ENCODE measurements around the gene MARVELD3.

Gene MARVELD3

DNA sequence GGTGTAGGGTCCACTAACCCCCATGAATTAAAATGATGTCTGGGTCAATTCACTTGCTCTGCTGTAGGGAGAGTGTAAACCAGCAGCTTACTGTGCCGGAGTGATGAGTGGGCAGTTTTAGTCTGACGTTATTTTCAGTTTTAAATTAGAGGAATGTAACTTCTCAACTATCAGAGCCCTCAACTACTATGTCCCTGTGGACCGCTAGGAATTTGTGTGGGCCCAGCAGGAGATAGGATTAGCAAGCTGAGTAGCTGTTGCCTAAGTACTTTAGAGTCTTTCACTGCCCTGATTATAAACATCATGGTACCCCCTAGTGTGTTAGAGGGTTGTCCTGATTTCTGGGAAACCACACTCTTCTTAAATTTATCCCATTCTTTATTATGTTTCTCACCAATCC, 11.4 kb downstream of the MARVELD3 start:
- peak overlapping the region; percentile 16 for H3K27ac ChIP-seq (ENCODE audit: insufficient read depth, low read depth, low read length, poor library complexity, severe bottlenecking)
- H3K27me3 ChIP-seq (ENCODE audit: control insufficient read depth, insufficient read depth, low read length, poor library complexity, severe bottlenecking): no peaks in the 10 kb centered on the region
- H3K9me3 ChIP-seq (ENCODE audit: control insufficient read depth, low read length): no peaks in the 10 kb centered on the region
- H3K36me3 ChIP-seq (ENCODE audit: control insufficient read depth, insufficient read depth, low read length): no peaks in the 10 kb centered on the region
- peaks cover 8% of the 10 kb centered on the region for H3K4me1 ChIP-seq (ENCODE audit: control insufficient read depth, insufficient read depth, low read length)
- WGBS, 2 experiments: 29 to 31% methylated on average over 3 of the region's 3 CpGs
- H3K4me3 ChIP-seq (ENCODE audit: insufficient read depth, low read depth, low read length): no peak overlapping the region

DNA sequence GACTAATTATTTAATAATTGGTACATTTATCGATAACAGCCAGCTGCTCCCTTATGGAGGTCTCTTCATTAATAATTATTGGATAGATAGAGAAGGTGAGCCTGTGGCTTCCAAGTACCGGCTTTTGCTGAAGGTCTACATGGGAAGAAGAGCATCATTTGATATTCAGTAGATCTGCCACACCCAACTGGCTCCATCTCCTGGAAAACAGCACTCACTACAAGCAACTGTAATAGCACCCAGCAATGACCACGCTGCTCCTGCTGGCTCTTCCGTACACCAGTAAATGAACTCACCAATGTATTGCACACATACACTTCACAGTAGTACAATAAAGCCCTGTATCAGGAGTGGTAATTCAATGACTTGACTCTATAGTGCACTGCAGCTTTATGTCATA, 19.5 kb downstream of the MARVELD3 start:
- H3K4me3 ChIP-seq (ENCODE audit: insufficient read depth, low read depth, low read length): no peak overlapping the region
- H3K9me3 ChIP-seq (ENCODE audit: control insufficient read depth, low read length): no peaks in the 10 kb centered on the region
- WGBS, 2 experiments: 73 to 78% methylated on average over 4 of the region's 4 CpGs
- no peaks in the 10 kb centered on the region for H3K27me3 ChIP-seq (ENCODE audit: control insufficient read depth, insufficient read depth, low read length, poor library complexity, severe bottlenecking)
- peaks cover 10% of the 10 kb centered on the region for H3K36me3 ChIP-seq (ENCODE audit: control insufficient read depth, insufficient read depth, low read length)
- H3K27ac ChIP-seq (ENCODE audit: insufficient read depth, low read depth, low read length, poor library complexity, severe bottlenecking): no peak overlapping the region
- no peaks in the 10 kb centered on the region for H3K4me1 ChIP-seq (ENCODE audit: control insufficient read depth, insufficient read depth, low read length)

DNA sequence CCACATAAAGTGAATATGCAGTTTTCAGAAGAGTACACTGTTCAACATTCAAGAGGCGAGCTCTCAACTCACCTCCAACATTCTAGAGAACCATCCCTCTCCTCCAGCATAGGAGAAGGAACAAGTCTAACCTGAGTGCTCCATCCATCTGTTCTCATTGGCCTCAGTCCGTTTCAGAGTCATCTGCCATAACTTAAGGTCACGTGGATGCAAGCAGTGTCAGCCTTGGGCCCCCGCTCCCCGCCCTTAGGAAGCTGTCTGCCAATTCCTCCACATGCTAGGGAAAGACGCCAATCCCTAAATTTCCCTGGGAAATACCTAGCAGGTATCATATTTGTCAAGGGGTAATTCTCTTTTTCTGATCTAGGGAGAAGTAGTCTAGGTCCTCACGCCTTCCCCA, 21.4 kb downstream of the MARVELD3 start:
- Histone ChIP-seq H3K4me3 (ENCODE audit: insufficient read depth, low read depth, low read length) (no peak overlapping the region), H3K36me3 (ENCODE audit: control insufficient read depth, insufficient read depth, low read length) (peaks cover 10% of the 10 kb centered on the region), H3K27ac (ENCODE audit: insufficient read depth, low read depth, low read length, poor library complexity, severe bottlenecking) (no peak overlapping the region), H3K27me3 (ENCODE audit: control insufficient read depth, insufficient read depth, low read length, poor library complexity, severe bottlenecking) (no peaks in the 10 kb centered on the region), H3K4me1 (ENCODE audit: control insufficient read depth, insufficient read depth, low read length) (no peaks in the 10 kb centered on the region), H3K9me3 (ENCODE audit: control insufficient read depth, low read length) (no peaks in the 10 kb centered on the region)
- 78 to 82% methylated on average over 7 of the region's 7 CpGs for WGBS, 2 experiments

DNA sequence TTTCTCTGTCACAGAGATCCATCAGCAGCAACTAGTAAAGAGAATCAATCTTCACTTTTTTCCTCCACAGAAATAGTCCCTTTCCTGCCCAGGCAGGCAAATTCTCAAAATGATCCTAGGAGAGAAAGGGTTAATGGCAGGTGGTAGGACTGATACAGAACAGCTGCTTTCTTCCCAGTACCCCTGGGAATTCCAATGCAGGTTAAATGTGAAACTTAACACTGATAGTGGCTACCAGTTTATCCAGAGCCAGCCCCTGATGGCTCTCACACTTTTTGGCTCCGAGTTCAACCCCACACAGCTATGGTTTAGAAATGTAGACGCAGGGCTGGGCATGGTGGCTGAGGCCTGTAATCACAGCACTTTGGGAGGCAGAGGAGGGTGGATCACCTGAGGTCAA, 22.2 kb downstream of the MARVELD3 start:
- H3K27ac ChIP-seq (ENCODE audit: insufficient read depth, low read depth, low read length, poor library complexity, severe bottlenecking): no peak overlapping the region
- H3K36me3 ChIP-seq (ENCODE audit: control insufficient read depth, insufficient read depth, low read length): peaks cover 10% of the 10 kb centered on the region
- no peaks in the 10 kb centered on the region for H3K27me3 ChIP-seq (ENCODE audit: control insufficient read depth, insufficient read depth, low read length, poor library complexity, severe bottlenecking)
- no peak overlapping the region for H3K4me3 ChIP-seq (ENCODE audit: insufficient read depth, low read depth, low read length)
- 94 to 100% methylated on average over 2 of the region's 2 CpGs for WGBS, 2 experiments
- no peaks in the 10 kb centered on the region for H3K4me1 ChIP-seq (ENCODE audit: control insufficient read depth, insufficient read depth, low read length)
- H3K9me3 ChIP-seq (ENCODE audit: control insufficient read depth, low read length): no peaks in the 10 kb centered on the region

DNA sequence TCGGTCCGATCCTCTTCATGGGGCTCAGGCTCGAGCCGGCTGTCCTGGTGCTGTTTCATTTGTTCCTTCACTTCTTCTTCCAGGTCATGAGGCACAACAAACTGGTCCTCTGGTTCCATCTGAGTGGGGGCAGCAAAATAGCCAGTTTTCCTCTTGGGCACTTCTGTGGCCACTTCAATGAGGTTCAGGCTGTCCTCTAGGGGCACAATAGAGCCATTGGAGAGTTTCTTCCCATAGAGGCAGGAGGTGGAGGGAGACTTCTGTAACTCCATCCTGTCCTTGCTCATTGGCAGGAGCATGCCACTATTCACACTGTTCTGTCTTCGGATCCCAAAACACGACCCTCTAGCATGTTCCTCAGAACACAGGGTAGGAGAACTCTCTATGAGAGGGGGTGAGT, 22.9 kb downstream of the MARVELD3 start:
- no peaks in the 10 kb centered on the region for H3K9me3 ChIP-seq (ENCODE audit: control insufficient read depth, low read length)
- WGBS, 2 experiments: 86 to 91% methylated on average over 6 of the region's 6 CpGs
- H3K4me1 ChIP-seq (ENCODE audit: control insufficient read depth, insufficient read depth, low read length): no peaks in the 10 kb centered on the region
- H3K27ac ChIP-seq (ENCODE audit: insufficient read depth, low read depth, low read length, poor library complexity, severe bottlenecking): no peak overlapping the region
- H3K36me3 ChIP-seq (ENCODE audit: control insufficient read depth, insufficient read depth, low read length): peaks cover 10% of the 10 kb centered on the region
- H3K27me3 ChIP-seq (ENCODE audit: control insufficient read depth, insufficient read depth, low read length, poor library complexity, severe bottlenecking): no peaks in the 10 kb centered on the region
- H3K4me3 ChIP-seq (ENCODE audit: insufficient read depth, low read depth, low read length): no peak overlapping the region

DNA sequence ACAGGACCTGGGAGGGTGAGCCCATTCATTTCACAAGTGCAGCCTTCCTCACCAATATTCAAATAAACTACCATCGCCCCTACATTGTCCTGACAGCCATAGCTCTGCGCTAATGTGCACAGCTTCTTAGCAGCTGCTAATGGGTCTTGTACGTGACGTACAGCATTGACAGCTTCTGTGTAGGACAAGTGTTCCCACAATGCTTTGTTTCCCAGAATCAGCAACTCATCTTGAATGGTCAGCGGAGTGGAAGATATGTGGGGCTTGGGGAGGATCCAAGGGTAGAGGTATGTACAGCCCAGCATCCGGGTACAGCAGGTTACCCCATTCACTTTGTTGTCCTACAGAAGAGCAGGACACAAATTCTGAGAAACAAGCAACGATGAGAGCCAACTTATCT, 23.7 kb downstream of the MARVELD3 start:
- H3K4me1 ChIP-seq (ENCODE audit: control insufficient read depth, insufficient read depth, low read length): no peaks in the 10 kb centered on the region
- WGBS, 2 experiments: 94 to 98% methylated on average over 7 of the region's 7 CpGs
- no peaks in the 10 kb centered on the region for H3K9me3 ChIP-seq (ENCODE audit: control insufficient read depth, low read length)
- no peak overlapping the region for H3K27ac ChIP-seq (ENCODE audit: insufficient read depth, low read depth, low read length, poor library complexity, severe bottlenecking)
- H3K36me3 ChIP-seq (ENCODE audit: control insufficient read depth, insufficient read depth, low read length): peaks cover 15% of the 10 kb centered on the region
- H3K27me3 ChIP-seq (ENCODE audit: control insufficient read depth, insufficient read depth, low read length, poor library complexity, severe bottlenecking): no peaks in the 10 kb centered on the region
- no peak overlapping the region for H3K4me3 ChIP-seq (ENCODE audit: insufficient read depth, low read depth, low read length)

DNA sequence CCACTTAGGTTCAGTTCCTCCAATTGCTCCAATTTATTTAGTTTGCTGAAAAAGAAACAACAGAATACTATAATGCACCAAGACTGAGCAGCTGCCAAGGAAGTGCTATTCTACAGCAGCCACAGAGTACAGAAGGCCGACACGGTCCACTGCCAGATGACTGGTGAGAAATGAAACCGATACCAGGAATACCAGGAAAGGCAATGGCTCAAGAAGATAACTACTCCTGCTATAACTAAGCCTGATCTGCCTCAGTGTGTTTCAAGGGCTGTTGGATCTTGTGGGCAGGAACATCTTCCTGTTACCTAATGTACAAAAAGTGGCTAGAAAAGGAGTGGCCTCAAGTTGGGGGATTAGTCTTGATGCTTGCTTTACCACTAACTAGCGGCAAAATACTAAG, 32.8 kb downstream of the MARVELD3 start:
- Histone ChIP-seq H3K27me3 (ENCODE audit: control insufficient read depth, insufficient read depth, low read length, poor library complexity, severe bottlenecking) (no peaks in the 10 kb centered on the region), H3K27ac (ENCODE audit: insufficient read depth, low read depth, low read length, poor library complexity, severe bottlenecking) (no peak overlapping the region), H3K4me3 (ENCODE audit: insufficient read depth, low read depth, low read length) (no peak overlapping the region), H3K9me3 (ENCODE audit: control insufficient read depth, low read length) (no peaks in the 10 kb centered on the region), H3K4me1 (ENCODE audit: control insufficient read depth, insufficient read depth, low read length) (no peaks in the 10 kb centered on the region), H3K36me3 (ENCODE audit: control insufficient read depth, insufficient read depth, low read length) (peaks cover 16% of the 10 kb centered on the region)
- 92 to 96% methylated on average over 4 of the region's 4 CpGs for WGBS, 2 experiments

DNA sequence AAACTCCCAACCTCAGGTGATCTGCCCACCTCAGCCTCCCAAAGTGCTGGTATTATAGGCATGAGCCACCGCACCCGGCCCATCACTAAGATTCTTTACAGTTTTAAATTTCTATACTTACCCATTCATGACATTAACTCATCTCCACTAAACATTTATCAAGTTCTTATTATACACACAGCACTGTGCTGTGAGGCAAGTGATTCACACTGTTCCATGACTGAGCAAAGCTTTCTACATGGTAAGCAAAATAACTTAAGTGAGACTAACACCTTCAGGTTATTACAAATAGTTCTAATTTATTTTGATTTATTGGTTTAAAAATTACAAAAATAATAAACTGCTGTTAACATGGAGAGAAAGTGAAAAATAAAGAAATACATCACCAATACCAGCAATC, 33.5 kb downstream of the MARVELD3 start:
- Histone ChIP-seq H3K4me1 (ENCODE audit: control insufficient read depth, insufficient read depth, low read length) (no peaks in the 10 kb centered on the region), H3K36me3 (ENCODE audit: control insufficient read depth, insufficient read depth, low read length) (peaks cover 13% of the 10 kb centered on the region), H3K27me3 (ENCODE audit: control insufficient read depth, insufficient read depth, low read length, poor library complexity, severe bottlenecking) (no peaks in the 10 kb centered on the region), H3K4me3 (ENCODE audit: insufficient read depth, low read depth, low read length) (no peak overlapping the region), H3K27ac (ENCODE audit: insufficient read depth, low read depth, low read length, poor library complexity, severe bottlenecking) (no peak overlapping the region), H3K9me3 (ENCODE audit: control insufficient read depth, low read length) (no peaks in the 10 kb centered on the region)
- WGBS, 2 experiments: 93 to 99% methylated on average over 2 of the region's 2 CpGs

DNA sequence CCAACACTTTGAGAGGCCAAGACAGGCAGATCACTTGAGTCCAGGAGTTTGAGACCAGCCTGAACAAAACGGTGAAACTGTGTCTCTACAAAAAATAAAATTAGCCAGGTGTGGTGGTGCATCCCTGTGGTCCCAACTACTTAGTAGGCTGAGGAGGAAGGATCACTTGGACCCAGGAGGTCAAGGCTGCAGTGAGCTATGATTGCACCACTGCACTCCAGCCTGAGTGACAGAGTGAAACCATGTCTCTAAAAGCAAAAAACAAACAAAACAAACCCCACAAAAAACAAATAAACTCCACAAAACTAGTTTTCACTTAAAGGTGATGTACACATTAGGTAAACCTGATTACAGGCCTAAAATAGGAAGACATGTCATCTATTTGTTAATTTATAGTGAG, 40.3 kb downstream of the MARVELD3 start:
- no peaks in the 10 kb centered on the region for H3K9me3 ChIP-seq (ENCODE audit: control insufficient read depth, low read length)
- no peaks in the 10 kb centered on the region for H3K27me3 ChIP-seq (ENCODE audit: control insufficient read depth, insufficient read depth, low read length, poor library complexity, severe bottlenecking)
- H3K27ac ChIP-seq (ENCODE audit: insufficient read depth, low read depth, low read length, poor library complexity, severe bottlenecking): no peak overlapping the region
- H3K36me3 ChIP-seq (ENCODE audit: control insufficient read depth, insufficient read depth, low read length): peaks cover 19% of the 10 kb centered on the region
- no peaks in the 10 kb centered on the region for H3K4me1 ChIP-seq (ENCODE audit: control insufficient read depth, insufficient read depth, low read length)
- 93 to 95% methylated on average over 1 of the region's 1 CpG for whole genome bisulfite sequencing, 2 experiments
- H3K4me3 ChIP-seq (ENCODE audit: insufficient read depth, low read depth, low read length): no peak overlapping the region

DNA sequence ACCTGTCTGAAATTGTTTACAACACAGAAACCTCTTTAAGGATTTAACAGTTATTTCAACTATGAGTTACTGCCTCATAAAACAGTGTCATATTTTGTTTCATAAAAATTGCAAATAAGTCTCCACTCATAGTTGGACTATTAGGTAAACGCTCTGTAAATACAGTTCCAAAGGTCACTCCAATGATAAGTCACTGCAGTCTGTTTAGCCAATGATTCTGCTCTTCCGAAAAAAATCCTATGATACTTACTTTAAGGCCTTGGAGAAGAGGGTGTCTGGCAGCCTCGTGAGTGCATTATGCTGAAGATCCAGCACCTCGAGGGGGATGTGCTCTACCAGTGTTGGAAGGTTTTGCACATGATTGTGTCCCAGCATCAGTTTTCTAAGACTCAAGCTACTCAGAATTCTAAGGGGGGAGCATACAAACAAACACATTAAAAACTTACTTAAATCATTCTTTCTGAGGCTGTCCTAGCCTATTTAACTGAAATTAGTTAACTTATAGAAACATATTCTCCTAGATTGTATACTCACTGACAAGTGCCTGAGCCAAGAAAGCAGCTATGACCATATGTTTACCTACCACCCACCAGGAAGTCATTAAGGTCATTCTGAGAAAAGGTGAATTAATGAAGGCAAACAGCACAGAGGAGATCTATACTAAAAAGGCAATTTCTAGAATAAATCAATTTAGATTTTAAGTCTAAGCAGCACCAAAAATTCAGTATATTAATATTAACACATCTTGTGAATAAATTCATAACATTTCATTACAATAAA, 41.1 kb downstream of the MARVELD3 start:
- WGBS, 2 experiments: 92 to 95% methylated on average over 4 of the region's 4 CpGs
- Histone ChIP-seq H3K4me1 (ENCODE audit: control insufficient read depth, insufficient read depth, low read length) (no peaks in the 10 kb centered on the region), H3K27me3 (ENCODE audit: control insufficient read depth, insufficient read depth, low read length, poor library complexity, severe bottlenecking) (no peaks in the 10 kb centered on the region), H3K36me3 (ENCODE audit: control insufficient read depth, insufficient read depth, low read length) (peaks cover 19% of the 10 kb centered on the region), H3K4me3 (ENCODE audit: insufficient read depth, low read depth, low read length) (no peak overlapping the region), H3K27ac (ENCODE audit: insufficient read depth, low read depth, low read length, poor library complexity, severe bottlenecking) (no peak overlapping the region), H3K9me3 (ENCODE audit: control insufficient read depth, low read length) (no peaks in the 10 kb centered on the region)

Measured in ectodermal cell (in vitro differentiated cells).